IPS DF 4.7 (cell line): ENCODE results near the gene SLC26A9.

Experiments
- DNase-seq: peaks from one replicate; pipeline ENCODE4 v3.0.0-alpha.2; 2013; ENCODE audit warnings: low spot score; ENCODE audit errors: extremely low read depth

The SLC26A9 gene

DNA sequence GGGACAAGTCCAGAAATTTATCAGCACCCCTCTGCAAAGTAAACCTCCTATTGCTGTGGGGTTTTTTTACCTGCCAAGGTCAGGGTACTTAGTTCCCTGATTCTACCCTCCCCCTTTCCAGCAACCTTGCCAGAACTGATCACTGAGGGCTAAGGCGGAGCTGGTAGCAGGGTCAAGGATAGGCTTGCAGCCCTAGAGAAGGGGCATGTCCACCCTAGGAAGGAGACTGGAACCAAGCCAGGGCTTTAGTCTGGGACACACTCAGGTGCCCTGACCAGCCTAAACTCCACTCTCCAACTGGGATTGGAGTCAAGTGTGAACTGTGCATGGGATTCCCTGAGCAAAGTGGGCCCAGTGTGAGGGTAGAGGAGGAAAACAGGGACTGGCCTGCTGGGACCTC is 6.5 kb upstream of the SLC26A9 start:
- no peak for DNase-seq

DNA sequence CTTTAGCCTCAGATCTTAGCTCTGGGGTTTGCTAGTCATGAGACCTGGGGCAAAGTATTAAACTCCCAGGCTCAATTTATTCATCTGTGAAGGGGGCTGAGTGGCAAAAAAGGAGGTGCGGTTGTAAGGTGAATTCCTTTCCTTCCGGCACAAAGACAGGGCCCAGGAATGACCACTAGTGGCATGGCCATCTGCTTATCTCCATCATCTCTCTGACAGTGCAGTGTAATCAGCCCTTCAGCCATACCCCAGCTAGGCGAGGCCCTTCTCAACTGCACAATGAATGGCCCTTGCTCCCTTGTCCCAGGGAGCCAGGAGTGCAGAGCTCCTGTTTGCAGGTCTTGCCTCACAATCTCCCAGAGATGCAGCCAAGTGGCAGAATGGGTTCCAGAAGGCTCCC is 5.6 kb upstream of the SLC26A9 start:
- DNase-seq = no peak

DNA sequence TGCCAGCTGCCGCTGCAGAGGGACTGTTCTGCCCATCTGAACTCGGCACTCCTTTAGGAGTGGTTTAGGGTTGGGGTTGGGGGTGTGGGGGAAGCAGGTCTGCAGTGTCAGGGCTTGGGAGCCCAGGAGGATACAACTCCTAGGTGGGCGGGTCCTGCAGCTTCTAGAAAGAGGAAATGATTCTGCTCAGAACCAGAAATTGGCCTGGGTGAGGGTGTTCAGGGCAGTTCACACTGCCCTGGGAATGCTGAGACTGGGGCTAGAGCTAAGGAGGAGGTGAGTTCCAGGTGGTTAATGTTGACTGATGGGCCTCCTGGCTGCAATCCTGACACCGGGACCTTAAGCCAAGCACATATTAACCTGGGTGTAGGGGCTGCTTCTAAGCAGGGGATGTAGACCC is 4.8 kb upstream of the SLC26A9 start:
- DNase-seq = no peak

DNA sequence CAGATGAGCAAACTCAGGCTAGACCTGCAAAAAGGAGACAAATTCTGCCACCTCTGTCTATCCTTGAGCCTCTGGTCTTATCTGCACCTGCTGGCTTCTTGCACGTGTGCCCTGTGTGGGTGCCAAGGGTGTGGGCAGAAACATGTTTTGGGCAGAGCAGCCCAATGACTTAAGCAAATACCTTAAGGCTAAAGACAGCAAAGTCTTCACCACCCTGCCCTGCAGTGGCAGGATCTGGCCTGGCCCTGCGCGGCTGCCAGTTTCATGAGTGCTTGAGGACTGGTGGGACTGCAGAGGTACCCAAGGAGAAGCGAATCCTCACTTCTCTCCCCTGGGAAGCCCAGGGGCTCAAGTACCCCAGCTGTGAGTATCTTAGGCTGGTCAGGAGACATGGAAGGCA is 3.8 kb upstream of the SLC26A9 start:
- DNase-seq = no peak

DNA sequence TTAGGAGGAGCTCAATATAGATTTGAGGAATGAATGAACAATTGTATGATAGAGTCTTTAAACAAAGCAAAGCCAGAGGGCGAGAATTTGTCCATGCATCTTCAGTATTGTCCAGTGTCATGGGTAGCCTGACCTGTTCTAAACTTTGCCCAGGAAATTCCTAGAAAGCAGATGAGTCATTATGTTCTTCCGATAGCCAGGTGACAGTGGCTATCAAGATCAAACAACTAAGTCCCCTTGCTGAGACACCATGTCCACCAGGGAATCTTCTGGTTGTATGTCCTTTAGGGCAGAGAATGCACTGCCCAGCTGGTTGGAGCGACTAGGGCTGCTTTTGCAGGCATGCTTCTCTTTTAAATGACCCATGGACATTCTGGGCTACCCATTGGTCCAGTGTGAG is 1.8 kb upstream of the SLC26A9 start:
- DNase-seq = no peak

DNA sequence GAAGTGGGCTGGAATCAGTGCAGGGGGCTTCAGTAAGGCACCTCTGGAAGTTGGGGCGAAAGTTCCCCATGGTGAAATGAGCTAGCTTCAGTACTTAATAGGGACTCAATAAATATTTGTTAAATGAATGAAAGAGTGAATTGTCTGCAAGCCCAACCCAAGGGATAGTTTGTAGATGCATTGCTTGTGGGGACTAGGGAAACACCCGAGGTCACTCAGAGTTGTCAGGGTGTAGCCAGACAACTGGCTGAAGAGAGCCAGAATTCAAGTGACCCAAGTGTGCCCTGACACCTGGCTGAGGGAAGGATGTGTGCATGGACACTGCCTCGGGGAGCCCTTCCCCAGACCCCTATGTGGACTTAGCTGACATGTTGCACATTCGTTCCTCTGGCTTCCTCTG is 1.3 kb upstream of the SLC26A9 start:
- DNase-seq = no peak

DNA sequence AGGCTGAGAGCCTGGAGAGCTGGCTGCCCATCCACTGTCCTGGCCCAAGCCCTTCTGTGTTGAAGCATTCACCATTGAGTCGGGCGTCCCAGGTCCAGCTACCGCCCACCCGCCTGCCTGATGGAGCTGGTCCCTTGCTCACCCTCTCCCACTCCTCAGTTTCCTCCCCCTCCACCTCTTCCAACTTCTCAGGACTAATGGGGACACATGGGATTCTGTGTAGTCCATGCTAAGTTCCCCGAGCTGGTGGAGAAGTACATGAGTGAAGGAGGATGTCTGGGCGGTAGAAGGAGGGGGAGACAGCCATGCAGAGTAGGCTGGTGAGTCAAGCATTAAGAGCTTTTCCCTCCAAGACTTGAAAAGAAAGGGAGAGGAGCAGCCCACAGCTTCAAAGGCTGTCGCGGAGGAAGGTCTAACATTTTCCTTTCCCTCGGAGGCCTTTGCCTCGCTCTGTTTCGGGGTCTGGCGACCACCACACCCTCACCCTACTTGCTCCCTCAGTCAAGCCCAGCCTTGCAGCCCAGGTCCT is 561 bp downstream of the SLC26A9 start:
- DNase-seq = no peak

DNA sequence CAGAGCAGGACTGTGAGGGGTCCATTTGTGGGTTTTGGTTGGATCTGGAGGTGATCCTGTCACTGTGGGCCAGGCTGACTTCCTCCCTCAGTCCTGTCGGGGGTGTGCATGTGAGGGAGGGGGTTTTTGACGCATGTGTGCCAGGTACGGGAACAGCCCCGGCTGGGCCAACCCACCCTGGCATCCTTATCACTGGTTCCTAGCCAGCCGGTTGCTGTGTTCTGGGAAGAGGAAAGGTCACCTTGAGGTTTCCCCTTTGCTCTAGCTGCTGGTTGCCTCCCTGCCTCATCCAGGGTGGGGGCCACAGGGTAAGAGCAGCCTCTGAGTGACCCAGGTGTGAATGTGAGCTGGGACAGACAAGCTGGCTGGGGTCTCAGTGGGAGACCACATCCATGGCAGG is 2.5 kb downstream of the SLC26A9 start:
- DNase-seq = no peak

DNA sequence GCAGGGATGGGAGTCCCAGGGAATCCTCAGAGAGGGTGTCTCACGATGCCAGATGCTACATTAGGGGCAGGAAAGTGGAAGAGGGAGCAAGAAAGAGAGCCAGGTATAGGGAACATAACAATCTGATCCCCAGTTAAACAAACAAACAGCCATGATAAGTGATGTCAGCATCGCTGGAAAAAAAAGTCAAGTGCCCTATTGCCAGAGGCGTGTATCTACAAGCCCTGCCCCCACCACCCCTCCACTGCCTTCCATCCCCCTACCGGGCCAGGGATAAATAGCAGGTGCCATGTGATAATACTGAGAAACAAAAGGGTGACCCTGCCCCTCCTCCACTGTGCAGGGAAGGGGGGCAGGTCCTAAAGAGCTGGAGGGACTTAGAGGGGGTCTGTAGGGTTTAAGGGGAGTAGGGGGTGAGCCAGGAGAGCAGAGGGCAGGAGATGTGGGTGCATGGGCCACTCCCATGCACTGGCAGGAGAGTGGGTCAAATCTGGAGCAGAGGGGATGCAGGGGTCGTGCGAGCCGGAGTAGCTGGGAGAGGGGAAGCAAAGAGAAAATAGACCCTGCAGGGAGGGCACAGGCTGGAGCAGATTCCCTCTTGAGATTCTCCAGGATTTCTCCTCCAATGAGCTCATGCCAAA is 3.4 kb downstream of the SLC26A9 start:
- peak; percentile 41 for DNase-seq

DNA sequence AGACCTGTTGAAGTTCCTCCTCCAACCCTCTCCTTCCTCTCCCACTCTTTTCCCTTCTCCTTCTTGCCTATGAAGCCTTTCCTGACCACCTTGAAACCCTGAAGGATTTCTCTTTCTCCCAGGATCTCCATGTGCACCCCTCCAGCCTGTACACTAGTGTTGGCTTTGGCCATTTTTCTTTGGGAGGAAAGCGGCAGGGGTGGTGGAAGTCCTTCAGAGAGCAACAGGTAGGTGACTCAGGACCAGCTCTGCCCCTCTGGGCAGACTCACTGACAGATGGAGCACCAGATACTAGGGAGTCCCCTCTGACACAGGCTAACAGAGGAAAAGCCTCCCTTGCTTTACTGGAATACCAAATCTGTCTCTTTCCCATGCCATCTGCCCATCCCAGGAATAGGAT is 4.6 kb downstream of the SLC26A9 start:
- no peak for DNase-seq

DNA sequence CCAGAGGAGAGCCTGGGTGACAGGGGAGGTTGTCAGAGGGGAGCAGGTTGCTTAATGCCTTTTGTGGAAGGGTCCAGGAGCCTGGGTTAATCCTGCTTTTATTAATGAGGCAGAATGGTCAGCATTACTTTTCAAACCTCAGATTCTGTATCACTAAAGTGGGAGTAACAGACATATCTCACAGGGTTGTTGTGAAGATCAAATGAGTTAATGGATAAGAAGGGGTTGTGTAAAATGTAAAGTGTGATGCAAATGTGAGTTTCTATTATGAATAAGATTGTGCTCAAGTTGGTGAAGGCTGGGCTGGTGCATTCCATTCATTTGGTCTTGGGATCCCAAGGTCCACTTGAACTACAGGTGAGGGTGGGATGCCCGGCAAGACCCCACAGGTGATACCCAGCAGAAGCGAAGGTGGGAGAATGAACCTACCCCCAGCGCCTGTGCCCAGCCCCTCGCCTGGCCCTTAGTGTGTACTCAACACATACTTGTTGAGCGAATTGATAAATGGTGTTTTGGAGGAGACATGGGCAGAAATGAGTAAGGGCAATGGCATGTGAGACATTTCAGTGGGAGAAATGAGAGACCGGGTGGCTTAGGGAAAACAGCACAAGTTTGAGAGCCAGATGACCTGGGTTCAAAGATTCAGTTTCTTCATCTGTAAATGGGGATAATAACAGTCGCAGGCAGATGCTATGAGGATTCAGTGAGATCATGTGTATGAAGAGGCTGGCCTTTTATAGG is 6.2 kb downstream of the SLC26A9 start:
- no peak for DNase-seq

DNA sequence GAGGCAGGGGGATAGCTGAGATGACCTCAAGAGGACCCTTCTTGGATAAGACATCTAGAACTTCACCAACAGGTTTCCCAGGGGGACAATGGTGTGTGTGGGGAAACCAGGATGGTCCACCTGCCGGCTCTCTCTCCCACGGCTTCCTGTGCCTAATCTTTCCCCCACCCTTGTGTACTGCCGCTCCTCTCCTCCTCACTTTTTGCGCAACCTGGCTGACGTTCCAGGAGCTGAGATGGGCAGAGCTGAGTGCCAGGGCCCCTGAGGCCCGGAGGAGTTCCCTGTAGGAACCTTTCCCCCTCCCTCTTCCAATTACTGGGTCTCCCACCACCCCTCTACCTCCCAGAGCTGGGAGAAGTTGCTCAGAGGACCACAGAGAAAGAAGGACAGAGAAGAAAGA is 6.9 kb downstream of the SLC26A9 start:
- no peak for DNase-seq

DNA sequence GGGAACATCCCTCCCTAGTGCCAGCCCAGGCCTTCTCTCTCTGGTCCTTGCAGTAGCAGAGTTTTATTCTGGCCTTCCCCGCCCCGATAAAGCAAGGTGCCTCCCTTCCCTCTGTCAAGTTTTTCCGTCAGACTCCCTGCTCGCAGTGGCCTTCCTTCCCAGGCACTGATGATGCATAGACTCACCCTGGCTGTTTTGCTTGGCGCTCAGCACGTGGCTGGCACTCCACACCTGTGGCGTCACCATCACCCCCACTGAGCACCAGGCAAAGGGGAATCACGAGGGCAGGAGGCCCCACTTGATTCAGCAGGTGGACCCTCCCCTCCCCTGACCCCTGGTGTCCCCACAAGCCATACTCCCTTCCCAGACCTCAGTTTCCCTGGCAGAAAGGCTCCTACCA is 7.4 kb downstream of the SLC26A9 start:
- DNase-seq = no peak

DNA sequence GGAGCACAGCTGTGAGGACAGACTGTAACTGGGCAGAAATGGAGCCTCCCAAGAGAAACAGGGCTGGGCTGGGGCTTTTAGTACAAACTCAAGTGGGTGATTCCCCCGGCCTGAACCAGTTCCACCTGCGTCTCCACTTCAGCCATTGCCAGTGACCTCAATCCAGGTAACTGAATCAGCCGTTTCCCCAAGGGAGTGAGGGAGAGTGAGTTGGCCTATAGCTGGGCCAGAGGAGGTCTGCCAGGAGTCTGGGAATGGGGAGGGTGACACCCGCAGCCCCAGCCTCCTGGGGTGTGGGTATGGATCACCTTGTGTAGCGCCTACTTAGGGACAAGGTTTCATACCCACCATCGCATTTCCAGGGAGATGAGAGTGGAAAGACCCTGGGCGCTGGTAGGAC is 8.5 kb downstream of the SLC26A9 start:
- no peak for DNase-seq

DNA sequence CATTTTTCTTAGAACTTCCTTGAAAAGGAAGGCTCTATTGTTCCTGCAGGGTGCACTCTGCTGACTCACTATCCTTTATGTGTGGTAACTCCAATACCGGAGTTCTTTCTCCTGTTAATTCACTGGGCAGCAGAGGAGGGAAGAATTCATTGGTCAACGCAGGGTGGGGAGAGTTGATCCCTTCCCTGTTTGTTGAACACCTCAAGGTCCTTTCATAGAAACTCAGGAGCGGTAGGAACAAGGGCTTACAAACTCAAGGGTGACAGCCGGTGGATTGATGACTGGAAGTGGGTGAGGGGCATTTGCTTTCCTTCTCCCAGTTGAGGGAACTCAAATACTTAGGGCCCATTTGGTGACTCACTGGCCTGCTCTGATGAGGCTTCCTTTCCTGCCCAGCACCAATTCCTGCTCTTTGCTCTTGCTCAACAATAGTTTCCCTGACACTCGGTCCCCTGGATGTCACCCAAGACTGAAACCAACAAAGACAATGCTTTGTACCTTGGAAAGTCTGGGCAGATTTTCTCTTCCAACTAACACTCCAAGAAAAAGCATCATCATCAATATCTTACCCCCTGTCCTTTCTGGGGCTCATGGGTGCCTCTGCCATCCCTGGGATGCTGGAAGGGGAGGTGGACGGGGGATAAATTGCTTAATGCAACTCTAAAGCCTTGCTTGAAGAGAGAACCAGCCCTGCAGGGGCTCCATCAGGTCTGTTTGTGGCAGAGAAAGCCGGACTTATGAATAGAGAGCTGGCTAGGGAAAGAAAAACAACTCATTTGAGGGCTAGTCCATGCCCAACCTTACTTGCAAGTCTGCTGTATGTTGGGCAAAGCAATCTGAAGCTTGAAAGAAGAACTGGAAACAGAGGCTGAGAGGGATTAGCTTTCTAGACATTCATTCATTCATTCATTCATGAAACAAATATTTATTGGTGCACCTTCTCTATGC is 9.3 kb downstream of the SLC26A9 start:
- DNase-seq = no peak

DNA sequence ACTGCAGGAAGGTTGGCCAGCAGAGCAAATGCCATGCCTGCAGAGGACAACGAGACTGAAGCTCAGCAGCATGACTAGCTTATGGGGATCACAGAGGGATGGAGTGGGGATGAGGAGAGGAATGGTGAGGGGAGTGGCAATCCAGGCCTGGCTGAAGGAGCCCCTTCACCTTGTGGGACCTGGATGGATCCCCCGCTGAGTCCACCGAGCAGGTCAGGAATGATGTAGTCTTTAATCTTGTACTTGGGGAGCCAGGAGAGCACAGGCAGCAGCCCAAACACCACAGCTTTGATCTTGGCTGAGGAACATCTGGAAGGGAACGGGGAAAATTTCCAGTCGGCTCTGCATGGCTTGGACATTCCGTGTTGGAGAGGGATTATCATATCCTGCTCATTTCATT is 10.5 kb downstream of the SLC26A9 start:
- DNase-seq = no peak

DNA sequence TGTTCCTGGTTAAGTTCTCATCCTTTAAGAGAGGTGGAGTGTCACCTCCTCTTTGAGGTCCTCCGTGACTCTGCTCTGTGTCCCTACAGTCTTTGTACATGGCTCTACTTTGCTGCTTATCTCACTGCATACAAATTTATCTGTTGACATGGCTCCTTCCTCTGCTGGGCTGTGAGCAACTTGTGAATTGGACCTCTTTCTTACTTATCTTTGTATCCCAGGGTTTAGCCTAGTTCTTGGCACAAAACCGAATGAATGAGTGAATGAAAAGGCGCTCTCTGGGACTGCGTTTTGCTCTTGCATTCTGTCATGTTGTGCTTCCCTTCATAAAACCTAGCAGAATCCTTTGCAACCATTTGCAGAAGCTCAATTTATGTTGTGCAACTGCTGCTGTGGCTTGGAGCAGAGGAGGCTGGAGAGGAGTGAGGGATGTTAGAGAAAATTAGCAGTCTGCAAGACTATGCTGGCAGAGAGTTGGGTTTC is 12.4 kb downstream of the SLC26A9 start:
- no peak for DNase-seq

DNA sequence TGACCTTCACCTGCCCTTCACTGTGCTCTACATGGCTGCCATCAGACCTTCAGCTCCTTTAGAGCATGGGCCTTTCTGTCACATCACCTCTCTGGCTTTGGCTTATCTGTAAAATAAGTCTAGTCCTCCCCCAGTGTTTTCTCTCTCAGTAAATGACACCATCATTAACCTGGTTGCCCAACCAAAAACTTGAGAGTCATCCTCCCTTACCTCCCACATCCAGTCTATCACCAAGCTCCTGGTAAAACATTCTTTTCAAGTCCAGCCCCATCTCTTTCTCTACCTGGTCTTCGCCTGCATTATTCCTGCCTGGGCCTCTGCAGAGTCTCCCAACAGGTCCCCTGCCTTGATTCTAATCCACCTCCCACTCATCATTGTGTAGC is 13.1 kb downstream of the SLC26A9 start:
- DNase-seq = no peak

DNA sequence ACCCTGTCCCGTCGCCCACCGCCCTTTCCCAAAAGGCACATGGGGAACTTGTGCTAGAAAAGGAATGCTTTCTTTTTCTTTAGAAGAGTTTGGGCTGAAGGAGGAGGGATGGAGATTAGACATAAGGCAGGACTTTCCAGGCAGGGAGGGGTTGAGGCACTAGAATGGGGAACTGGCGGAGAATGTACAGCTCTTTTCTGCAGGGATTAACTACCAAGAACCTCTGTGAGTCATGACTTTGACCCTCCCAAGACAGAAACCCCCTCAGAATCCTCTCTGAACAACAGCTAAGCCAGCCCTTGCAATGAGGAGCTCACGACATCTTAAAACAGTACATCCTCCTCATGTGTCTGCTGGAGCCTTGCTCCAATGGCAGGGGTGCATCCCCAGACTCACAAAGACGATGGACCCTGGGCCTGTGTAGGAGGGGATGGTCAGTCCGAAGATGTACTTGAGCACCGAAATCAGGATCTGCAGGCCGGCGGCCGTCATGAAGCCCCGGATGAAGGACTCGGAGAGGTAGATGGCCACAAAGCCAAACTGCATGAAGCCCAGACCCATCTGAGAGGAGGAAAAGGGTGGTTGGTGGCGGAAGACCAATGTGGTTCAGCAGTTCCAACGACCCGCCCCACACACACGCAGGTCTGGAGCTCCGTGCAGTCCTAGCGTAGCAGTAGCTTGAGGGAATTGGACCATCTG is 13.6 kb downstream of the SLC26A9 start:
- no peak for DNase-seq

DNA sequence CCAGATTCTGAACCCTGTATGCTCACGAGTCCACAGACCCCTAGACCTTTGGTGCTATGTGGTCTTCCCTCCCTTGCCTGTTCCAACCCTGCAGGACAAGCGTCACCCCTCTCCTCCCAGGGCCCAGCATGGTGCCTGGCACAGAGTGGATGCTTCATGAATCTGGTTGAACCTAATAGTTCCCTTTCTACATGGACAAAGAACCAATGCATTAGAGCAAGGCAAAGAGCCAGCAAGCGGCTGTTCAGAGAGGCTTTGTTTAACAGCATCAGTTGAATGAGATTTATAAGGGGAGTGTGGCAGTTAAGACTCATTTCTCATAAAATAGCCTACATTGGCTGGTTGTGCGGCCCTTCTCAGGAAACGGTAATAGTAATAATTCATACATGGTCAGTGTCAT is 14.9 kb downstream of the SLC26A9 start:
- no peak for DNase-seq

DNA sequence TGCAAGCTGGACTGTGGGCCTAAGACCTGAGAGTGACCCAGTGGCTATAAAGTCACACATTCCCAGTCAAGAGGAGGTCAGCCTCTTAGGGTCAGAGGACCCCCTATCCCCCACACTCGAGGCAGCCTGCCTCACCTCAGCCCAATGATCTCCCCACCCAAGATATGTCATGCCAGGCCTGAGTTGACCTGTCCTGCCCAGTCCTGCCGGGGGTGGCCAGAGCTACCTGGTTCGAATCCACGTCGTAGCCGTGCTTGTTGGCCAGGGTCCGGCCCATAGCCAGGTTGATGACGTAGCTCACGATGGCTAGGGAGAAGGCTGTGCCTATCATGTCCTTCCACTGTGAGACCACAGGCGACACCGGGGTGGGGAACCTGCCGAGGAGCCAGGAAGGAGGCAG is 15.6 kb downstream of the SLC26A9 start:
- no peak for DNase-seq
